Uterus (tissue), 2 donors: Measurements from ENCODE around the gene MXRA7.
"Not testable (repeated sequence)": the region's sequence is repeated elsewhere in the genome, so short reads cannot be mapped to it uniquely, and the experiment has no call there.

ENCODE experiments used
- POLR2A ChIP-seq, 2 donors: fragments of 450-650 bp; IDR thresholded peaks; one replicate each; pipeline ENCODE4 v1.6.1; 2016; ENCODE audit warnings: antibody characterized with exemption in 2 of 2, mild to moderate bottlenecking in 1 of 2, moderate library complexity in 1 of 2
- TF ChIP-seq, protein P1 (sequence below), 4 experiments: fragments of 200-600 bp in 2 of 4; fragments of 450-650 bp in 2 of 4; sonication (generic) in 2 of 4; IDR thresholded peaks; one replicate each; pipeline ENCODE4 v1.5.1; 2016 to 2019; ENCODE audit warnings: antibody characterized with exemption in 4 of 4, mild to moderate bottlenecking in 2 of 4, moderate library complexity in 1 of 4

- TF ChIP-seq, protein P1, sequence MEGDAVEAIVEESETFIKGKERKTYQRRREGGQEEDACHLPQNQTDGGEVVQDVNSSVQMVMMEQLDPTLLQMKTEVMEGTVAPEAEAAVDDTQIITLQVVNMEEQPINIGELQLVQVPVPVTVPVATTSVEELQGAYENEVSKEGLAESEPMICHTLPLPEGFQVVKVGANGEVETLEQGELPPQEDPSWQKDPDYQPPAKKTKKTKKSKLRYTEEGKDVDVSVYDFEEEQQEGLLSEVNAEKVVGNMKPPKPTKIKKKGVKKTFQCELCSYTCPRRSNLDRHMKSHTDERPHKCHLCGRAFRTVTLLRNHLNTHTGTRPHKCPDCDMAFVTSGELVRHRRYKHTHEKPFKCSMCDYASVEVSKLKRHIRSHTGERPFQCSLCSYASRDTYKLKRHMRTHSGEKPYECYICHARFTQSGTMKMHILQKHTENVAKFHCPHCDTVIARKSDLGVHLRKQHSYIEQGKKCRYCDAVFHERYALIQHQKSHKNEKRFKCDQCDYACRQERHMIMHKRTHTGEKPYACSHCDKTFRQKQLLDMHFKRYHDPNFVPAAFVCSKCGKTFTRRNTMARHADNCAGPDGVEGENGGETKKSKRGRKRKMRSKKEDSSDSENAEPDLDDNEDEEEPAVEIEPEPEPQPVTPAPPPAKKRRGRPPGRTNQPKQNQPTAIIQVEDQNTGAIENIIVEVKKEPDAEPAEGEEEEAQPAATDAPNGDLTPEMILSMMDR (IDR thresholded peaks at IDR 0.05), result not testable (repeated sequence)
- not testable (repeated sequence) for TF ChIP-seq POLR2A (IDR thresholded peaks at IDR 0.05)
Measured at GRCh38 chr17:76745785-76746184, 35.0 kb upstream of the MXRA7 start.
